Renal cortical epithelial cell (primary cell): Measurements from ENCODE around the gene ZNF614. TPM values are rescaled to one million over a fixed set of nuclear protein-coding genes. Genes with fewer than 3 reads are reported as not detected.
"Not testable (repeated sequence)": the region's sequence is repeated elsewhere in the genome, so short reads cannot be mapped to it uniquely, and the experiment has no call there.

Experiments
- DNase-seq: peaks from one replicate; pipeline ENCODE4 v3.0.0-alpha.2; 2011; ENCODE audit warnings: low read depth
- total RNA-seq: library from RNA; depleted of rRNA; stranded (reverse); fragments of >200 nt; gene quantifications from 2 replicates; pipeline ENCODE4 v1.2.3, GENCODE V29; 2014

The ZNF614 gene
- total RNA-seq, 1 donor from 2014 or later: 15.8 TPM

DNA sequence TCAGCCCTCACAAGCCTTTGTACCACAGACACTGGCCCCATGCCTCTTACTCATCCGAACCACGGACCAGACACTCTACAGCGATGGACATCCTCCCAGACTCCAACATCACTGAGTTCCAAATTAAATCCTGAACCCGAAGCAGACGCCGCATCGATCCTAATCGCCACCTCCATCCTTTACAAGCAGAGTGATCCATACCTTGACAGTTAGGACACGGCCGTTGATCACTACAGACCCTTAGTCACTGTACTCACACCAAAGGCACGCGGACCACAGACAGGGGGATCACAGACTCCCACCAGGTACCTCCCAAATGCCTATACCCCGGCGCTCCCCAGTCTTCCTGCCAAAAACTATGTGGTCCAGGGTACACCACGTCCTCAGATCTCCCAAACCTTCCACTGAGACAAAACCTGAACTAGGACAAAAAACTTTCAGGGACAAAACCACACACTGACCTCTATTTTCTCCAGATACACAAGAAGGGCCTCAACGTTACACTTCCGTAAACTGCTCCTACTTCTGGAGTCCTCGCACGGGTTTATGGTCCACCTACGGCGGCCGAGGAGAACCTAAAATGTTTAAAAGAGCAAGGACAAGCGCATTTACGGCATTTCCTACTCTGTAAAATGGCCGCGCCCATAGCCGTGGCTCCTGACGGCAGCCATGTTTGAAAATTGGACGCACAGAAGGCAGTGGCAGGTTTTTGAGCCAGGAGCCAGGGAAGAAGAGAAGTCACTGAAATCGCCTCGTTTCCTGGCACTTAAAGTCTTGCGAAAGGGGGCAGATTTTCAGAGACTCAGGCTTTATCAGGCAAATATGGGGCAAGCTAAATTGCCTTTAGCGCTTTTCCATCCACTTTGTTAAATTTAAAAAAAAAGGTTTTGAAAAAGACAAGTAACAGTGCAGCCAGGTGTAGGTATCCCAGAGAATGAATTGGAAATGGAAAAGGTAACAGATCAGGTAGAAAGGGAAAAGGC is 41.6 kb downstream of the ZNF614 start, which contains the start of gene ZNF350:
TSS of gene ZNF350 (minus strand) at position 532 of the 983 bp plus-strand sequence. CDS start 12,480 bp downstream, outside the sequence.
- DNase-seq: peak; percentile 93

DNA sequence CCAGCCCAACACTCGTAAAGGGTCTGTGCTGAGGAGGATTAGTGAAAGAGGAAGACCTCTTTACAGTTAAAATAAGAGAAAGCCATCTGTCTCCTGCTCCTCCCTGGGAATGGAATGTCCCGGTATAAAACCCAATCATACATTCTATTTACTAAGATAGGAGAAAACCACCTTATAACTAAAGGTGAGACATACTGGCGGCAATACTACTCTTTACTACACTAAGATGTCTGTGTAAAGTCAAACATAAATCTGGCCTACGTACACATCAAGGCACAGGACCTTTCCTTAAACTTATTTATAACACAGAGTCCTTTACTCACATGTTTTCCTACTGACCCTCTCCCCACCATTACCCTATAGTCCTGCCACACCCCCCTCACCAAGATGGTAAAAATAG is 44.8 kb downstream of the ZNF614 start:
- DNase-seq: no peak

DNA sequence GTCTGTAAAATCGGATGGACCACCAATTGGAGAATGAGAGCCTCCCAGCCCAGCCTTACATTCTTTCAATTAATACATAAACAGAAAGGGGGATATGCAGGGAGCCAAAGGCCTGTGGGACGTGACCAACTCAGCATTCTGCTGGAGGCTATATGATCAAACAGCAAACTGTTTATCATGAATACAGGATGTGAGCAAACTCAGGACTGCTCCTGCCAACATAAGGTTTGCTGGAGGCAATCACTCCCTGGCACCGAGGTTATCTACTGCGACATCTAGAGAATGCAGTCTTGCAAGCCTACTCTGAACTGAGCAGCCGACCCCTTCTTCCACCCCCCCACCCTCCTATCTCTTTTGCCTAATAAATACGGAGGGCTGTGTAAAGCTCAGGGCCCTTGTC is 47.3 kb downstream of the ZNF614 start:
- not testable (repeated sequence) for DNase-seq

DNA sequence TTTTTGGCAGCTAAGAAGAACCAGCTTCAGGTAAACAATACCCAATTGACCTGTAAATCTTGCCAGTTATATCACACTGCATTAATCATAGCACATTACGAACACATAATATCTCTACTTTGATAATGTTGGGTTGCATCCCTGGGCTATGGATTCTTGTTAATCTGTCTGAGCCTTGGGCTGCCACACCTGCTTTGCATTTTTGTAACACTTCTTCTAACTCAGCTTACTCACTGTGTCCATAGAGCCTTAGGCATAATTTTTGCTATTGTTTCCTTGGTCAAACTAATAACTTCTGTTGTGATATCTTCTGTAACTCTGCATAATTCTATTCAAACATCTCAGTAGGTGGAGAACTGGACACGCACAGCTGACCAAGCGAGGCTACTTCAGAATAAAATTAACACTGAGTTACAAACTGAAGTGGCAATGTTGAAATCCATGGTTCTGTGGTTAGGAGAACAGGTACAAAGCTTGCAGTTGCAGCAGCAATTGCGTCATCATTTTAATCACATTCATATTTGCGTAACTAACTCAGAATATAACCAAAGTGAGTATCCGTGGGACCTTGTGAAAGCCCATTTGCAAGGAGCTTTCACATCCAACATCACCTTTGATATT is 48.0 kb downstream of the ZNF614 start:
- peak; percentile 66 for DNase-seq

DNA sequence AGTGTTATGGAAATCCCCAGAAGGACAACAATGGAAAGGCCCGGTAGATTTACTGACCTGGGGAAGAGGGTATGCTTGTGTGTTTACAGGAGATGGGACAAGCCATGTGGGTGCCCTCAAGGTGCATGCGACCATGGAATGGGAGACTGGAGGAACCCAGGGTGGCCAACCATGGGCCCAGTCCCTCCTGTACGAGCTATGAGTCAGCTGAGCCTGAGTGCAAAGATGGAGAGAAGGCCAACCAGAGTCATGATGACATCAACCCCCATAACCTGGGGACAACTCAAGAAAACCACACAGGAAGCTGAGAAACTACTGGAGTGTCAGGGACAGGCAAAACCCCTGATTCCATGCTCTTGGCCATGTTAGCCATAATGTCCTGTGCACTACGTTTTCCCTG is 49.3 kb downstream of the ZNF614 start:
- DNase-seq: no peak

DNA sequence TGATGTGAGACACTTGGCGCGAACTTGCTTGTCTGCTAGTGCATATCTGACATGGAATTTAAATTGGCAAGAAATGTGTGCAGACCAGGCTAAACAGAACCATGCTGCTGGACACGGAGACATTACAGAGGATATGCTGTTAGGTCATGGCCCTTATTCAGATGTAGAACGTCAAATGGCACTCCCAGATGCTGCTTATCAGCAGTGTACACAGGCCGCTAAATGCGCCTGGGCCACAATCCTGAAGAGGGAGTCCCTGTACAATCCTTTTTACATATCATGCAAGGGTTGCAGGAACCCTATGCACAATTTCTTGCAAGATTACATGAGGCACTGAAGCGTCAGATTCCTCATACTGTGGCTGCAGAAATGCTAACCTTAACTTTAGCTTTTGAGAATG is 50.8 kb downstream of the ZNF614 start:
- no peak for DNase-seq

DNA sequence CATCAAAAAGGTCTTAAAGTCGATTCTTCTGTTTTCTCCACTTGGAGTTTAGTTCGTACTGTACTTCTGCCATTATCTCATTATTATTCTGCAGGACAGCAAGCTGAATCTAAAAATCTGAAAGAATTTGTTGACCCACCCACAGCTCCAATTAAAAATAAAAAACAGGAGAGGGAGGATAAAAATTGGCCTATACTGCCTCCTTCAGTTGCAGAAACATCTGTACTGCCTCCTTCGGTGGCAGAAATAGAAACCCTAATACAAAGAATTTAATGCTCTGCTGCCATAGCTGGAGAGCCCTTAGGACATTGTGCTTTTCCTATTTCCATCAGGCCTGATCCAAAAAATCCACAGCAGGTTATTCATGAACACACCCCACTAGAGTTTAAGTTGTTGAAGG is 51.3 kb downstream of the ZNF614 start:
- DNase-seq: no peak

DNA sequence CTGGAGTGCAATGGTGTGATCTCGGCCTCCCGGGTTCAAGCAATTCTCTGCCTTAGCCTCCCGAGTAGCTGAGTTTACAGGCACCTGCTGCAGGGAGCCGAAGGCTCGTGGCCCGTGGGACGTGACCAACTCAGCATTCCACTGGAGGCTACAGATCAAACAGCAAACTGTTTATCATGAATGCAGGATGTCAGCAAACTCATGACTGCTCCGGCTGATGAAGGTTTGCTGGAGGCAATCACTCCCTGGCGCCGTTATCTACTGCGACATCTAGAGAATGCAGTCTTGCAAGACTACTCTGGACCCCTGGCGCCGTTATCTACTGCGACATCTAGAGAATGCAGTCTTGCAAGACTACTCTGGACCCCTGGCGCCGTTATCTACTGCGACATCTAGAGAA is 52.4 kb downstream of the ZNF614 start:
- DNase-seq: not testable (repeated sequence)

DNA sequence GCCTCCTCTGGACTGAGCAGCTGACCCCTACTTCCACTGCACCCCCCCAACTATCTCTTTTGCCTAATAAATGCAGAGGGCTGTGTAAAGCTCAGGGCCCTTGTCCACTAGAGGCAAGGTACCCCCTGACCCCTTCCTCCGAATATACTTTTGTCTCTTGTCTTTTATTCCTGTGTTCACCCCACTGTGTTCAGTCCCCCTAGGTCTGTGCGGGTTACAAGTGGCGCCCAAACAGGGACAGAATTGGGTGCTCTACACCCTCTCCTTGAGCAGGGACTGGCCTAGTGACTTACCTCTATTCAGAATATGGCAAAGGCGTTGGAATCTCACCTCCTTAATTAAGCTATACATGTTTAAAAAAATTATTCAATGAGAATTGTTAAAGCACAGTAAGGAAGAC is 56.6 kb downstream of the ZNF614 start:
- DNase-seq: no peak

DNA sequence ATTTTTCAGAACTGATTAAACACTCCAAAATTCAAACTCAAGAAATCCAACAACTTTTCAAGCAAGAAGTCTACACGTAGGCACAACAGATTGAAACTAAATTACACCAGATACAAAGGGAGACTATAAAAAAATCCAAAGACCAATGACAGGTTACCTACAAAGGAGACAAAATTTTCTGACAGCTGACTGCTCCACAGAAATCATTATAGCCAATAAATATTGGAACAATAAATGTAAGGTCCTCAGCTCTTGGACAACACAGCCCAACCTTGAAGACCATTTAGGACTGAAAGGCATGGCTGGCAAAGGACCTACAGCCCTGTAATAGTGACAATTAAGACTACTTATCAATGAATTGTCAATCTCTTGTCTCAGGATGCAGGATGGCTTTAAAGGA is 57.5 kb downstream of the ZNF614 start:
- DNase-seq: no peak

DNA sequence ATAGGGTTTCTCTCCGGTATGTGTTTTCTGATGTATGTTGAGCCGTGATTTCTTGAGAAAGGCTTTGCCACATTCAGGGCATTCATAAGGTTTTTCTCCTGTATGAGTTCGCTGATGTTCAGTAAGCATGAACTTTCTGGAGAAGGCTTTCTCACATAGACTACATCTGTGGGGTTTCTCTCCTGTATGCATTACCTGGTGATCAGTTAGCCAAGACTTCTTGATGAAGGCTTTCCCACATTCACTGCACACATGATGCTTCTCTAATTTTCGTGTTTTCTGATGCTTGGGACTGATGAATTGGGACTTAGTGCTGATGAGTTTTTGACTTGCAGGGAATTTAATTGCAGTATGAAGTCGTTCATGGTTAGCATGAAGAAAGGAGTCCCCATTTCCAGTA is 62.6 kb downstream of the ZNF614 start:
- no peak for DNase-seq

Other genes starting within 250 kb of the ZNF614 start
- not detected in 2 replicates for gene FPR3, start 233.2 kb downstream of the ZNF614 start, total RNA-seq
- 3.0 and 14.7 TPM in 2 replicates for gene ZNF577, start 140.4 kb downstream of the ZNF614 start, total RNA-seq
- gene ZNF649, start 123.4 kb downstream of the ZNF614 start, total RNA-seq: 10.9 and 14.9 TPM in 2 replicates
- 5.2 and 12.0 TPM in 2 replicates for gene ZNF613, start 100.9 kb downstream of the ZNF614 start, total RNA-seq
- 14.4 and 15.6 TPM in 2 replicates for gene ZNF350, start 41.5 kb downstream of the ZNF614 start, total RNA-seq
- 5.4 and 20.6 TPM in 2 replicates for gene ZNF615, start 20.2 kb downstream of the ZNF614 start, total RNA-seq
- 6.6 and 18.1 TPM in 2 replicates for gene ZNF432, start 20.5 kb upstream of the ZNF614 start, total RNA-seq
- gene ZNF841, start 67.4 kb upstream of the ZNF614 start, total RNA-seq: 18.8 and 22.8 TPM in 2 replicates
- 14.8 and 14.9 TPM in 2 replicates for gene ZNF616, start 111.6 kb upstream of the ZNF614 start, total RNA-seq
- 7.5 and 18.2 TPM in 2 replicates for gene ZNF836, start 143.2 kb upstream of the ZNF614 start, total RNA-seq
- gene PPP2R1A, start 161.7 kb upstream of the ZNF614 start, total RNA-seq: 293 and 385 TPM in 2 replicates
- 12.7 and 31.6 TPM in 2 replicates for gene ZNF766, start 241.2 kb upstream of the ZNF614 start, total RNA-seq